NCI-H1930 (cell line): ENCODE measurements around the gene MAEA.
"Not testable (repeated sequence)": the region's sequence is repeated elsewhere in the genome, so short reads cannot be mapped to it uniquely, and the experiment has no call there.

Source experiments
- DNase-seq, 2 experiments: peaks; one replicate each; lab custom pipeline; 2025; lab: John Stamatoyannopoulos, UW

Gene MAEA

GRCh38 chr4:1367230-1367935 is 77.7 kb downstream of the MAEA start:
- DNase-seq: no peak

GRCh38 chr4:1367936-1368289 is 78.2 kb downstream of the MAEA start:
- no peak for DNase-seq

- DNase-seq: no peak
Observed at GRCh38 chr4:1368421-1369090, 78.9 kb downstream of the MAEA start.

- no peak for DNase-seq
Observed at GRCh38 chr4:1369091-1369450, 79.4 kb downstream of the MAEA start.

GRCh38 chr4:1369479-1370079 is 79.9 kb downstream of the MAEA start:
- DNase-seq: no peak

GRCh38 chr4:1370321-1371124 is 80.8 kb downstream of the MAEA start:
- no peak for DNase-seq

GRCh38 chr4:1371176-1372165 is 81.8 kb downstream of the MAEA start:
- no peak for DNase-seq

GRCh38 chr4:1372576-1372975 is 82.9 kb downstream of the MAEA start:
- DNase-seq: not testable (repeated sequence)

GRCh38 chr4:1373892-1374705 is 84.4 kb downstream of the MAEA start:
- no peak for DNase-seq

- DNase-seq: no peak
Observed at GRCh38 chr4:1374706-1375045, 85.0 kb downstream of the MAEA start.

GRCh38 chr4:1375051-1375721 is 85.5 kb downstream of the MAEA start:
- DNase-seq: no peak

GRCh38 chr4:1375761-1376322 is 86.2 kb downstream of the MAEA start:
- no peak for DNase-seq

GRCh38 chr4:1376391-1376840 is 86.7 kb downstream of the MAEA start:
- DNase-seq: no peak

GRCh38 chr4:1376841-1377605 is 87.3 kb downstream of the MAEA start:
- DNase-seq: no peak

- no peak for DNase-seq
Observed at GRCh38 chr4:1377606-1378261, 88.0 kb downstream of the MAEA start.

GRCh38 chr4:1378559-1379231 is 89.0 kb downstream of the MAEA start:
- DNase-seq: no peak

- no peak for DNase-seq
Observed at GRCh38 chr4:1379351-1379781, 89.7 kb downstream of the MAEA start.
